Measurements from ENCODE around the gene PHF20. TPM values are rescaled to one million over a fixed set of nuclear protein-coding genes. Genes with fewer than 3 reads are reported as not detected.
A peak's percentile ranks its signal among the peaks of the same experiment; 100 is the strongest.

The PHF20 gene
- total and polyA plus RNA-seq, 2 of the 8 experiments (the other 6 are each of a cell fraction or from before 2014, with no cell fraction given): 25.6 to 70.1 TPM

GRCh38 chr20:35771689-35772562, at the start of gene PHF20 (continued):
- TF ChIP-seq RFX5 (IDR thresholded peaks at IDR 0.05; ENCODE audit: borderline replicate concordance, low read depth, low read length) (no peak), EGR1 (IDR thresholded peaks at IDR 0.05; ENCODE audit: borderline replicate concordance, low read depth, low read length) (no peak), TAF7 (optimal IDR thresholded peaks at IDR 0.05; ENCODE audit: borderline replicate concordance, low read depth, low read length) (peak; percentile 68), SIRT6 (IDR thresholded peaks at IDR 0.05; ENCODE audit: low read length) (no peak), CREB1 (IDR thresholded peaks at IDR 0.05) (peak; percentile 95), EZH2 (IDR thresholded peaks at IDR 0.05; ENCODE audit: low read depth, low read length, severe bottlenecking) (no peak), CHD7 (IDR thresholded peaks at IDR 0.05; ENCODE audit: insufficient replicate concordance, low read length) (no peak), ATF2 (IDR thresholded peaks at IDR 0.05; ENCODE audit: low read length) (no peak)
